Dermis blood vessel endothelial cell (primary cell): Measurements from ENCODE around the gene SHISA4. TPM values are rescaled to one million over a fixed set of nuclear protein-coding genes. Genes with fewer than 3 reads are reported as not detected.
"Not testable (repeated sequence)": the region's sequence is repeated elsewhere in the genome, so short reads cannot be mapped to it uniquely, and the experiment has no call there.

Experiments used
- DNase-seq: peaks from one replicate; pipeline ENCODE4 v3.0.0; 2010
- total RNA-seq: library from RNA; depleted of rRNA; stranded (reverse); fragments of >200 nt; gene quantifications from 2 replicates; pipeline ENCODE4 v1.2.3, GENCODE V29; 2014

Gene SHISA4
- total RNA-seq, 1 donor from 2014 or later, result 15.7 TPM

DNA sequence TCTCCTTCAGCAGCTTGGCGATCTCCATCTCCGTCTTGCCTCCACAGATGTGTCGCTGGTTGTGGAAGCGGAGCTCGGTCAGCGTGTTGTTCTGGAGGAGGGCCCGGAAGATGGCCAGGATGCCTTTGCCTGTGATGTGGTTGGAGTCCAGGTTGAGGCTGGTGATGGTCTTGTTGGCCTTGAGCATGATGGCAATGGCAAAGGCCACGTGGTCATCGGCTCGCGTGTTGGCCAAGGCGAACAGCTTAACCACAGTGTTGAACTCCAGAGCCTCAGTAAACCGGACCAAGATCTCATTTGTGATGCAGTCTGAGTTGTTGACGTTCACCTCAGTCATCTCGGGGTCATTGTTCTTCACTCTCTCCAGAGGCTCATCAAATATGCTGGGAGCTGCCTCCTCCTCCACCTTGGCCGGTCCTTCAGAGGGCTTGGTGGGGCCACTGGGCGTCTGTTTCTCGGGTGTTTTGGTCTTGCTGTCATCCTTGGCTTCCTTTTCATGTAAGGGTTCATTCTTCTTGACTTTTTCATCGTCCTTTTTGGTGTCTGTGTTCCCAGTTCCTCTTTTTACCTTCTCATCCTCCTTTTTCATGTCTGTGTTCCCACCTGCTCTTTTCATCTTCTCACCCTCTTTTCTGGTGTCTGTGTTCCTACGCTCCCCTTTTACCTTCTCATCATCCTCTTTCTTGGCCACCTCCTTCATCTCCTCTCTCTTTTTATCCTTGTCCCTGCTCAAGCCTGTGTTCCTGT, 11.2 kb downstream of the SHISA4 start:
- no peak for DNase-seq

- no peak for DNase-seq
Observed at GRCh38 chr1:201900476-201900875, 11.8 kb downstream of the SHISA4 start.

DNA sequence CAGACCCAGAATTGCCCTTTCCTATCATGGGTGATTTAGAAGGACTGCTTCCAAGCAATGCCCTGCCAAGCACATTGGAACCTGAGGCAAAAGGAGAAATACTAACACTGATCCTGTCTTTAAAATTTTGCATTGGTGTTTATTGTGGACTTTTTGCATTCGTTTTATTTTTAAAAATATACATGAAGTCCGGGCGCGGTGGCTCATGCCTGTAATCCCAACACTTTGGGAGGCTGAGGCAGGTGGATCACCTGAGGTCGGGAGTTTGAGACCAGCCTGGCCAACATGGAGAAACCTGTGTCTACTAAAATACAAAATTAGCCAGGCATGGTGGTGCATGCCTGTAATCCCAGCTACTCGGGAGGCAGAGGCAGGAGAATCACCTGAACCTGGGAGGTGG, 12.3 kb downstream of the SHISA4 start:
- DNase-seq, result not testable (repeated sequence)

- DNase-seq, result no peak
Observed at GRCh38 chr1:201902198-201902597, 13.5 kb downstream of the SHISA4 start.

GRCh38 chr1:201903135-201903534, 14.4 kb downstream of the SHISA4 start:
- no peak for DNase-seq

DNA sequence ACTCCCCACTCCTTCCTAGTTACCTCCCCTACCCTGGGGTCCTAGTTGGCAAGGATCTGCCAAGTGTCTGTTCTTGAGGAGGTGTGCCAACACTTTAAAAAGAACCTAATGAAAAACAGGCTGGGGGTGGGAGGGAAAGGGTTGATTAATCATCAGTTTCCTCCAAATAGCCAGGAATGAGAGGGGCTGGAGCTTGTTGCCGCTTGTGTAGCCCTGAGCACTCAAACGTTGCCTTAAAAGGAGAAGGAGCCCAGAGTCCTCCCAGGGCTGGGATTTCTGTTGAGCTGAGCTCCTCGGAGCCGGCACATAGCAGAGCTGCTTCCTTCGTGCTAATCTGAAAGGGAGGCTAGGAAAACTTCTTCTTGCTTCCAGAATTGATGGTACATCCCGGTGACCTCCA, 15.9 kb downstream of the SHISA4 start:
- peak; percentile 93 for DNase-seq

- no peak for DNase-seq
Observed at GRCh38 chr1:201905234-201905890, 16.7 kb downstream of the SHISA4 start.

GRCh38 chr1:201906336-201906735, 17.6 kb downstream of the SHISA4 start:
- DNase-seq, result no peak

DNA sequence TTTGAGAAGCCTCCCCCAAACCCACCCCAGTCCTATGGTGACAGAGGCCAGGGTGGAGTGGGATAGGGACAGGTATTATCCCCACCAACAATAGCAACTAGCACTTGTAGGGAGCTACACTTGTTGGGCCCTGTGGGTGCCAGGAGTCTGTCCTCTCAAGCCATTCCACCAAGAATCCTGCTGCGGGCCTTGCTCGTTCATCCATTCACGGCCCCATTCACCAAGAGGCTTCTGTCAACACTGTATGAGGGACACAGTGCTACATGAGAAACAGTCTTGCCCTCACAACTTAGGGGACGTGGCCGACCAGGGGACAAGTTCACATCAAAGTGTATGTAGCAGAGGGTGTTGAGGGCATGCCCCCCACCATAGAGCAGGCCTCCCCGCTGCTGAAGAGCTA, 18.9 kb downstream of the SHISA4 start:
- DNase-seq, result no peak

GRCh38 chr1:201911826-201912571, 23.3 kb downstream of the SHISA4 start:
- no peak for DNase-seq

DNA sequence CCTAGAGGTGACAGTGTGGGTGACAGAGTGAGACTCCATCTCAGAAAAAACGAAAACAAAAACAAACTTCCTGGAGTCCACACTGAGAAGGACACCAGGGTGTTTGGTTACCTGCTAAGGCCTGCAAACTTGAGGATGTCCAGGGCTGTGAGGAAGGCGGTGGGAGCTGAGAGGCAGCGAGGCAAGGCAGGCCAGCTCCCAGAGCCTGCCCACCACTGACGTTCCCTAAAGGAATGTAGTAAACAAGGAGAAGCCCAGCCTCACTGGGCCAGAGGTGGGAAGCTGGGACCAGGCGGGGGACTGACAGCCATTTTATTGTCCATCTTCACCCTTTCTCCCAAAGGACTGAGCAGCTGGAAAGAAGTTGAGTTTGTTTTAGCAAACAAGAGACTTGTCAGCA, 24.1 kb downstream of the SHISA4 start:
- DNase-seq, result no peak

DNA sequence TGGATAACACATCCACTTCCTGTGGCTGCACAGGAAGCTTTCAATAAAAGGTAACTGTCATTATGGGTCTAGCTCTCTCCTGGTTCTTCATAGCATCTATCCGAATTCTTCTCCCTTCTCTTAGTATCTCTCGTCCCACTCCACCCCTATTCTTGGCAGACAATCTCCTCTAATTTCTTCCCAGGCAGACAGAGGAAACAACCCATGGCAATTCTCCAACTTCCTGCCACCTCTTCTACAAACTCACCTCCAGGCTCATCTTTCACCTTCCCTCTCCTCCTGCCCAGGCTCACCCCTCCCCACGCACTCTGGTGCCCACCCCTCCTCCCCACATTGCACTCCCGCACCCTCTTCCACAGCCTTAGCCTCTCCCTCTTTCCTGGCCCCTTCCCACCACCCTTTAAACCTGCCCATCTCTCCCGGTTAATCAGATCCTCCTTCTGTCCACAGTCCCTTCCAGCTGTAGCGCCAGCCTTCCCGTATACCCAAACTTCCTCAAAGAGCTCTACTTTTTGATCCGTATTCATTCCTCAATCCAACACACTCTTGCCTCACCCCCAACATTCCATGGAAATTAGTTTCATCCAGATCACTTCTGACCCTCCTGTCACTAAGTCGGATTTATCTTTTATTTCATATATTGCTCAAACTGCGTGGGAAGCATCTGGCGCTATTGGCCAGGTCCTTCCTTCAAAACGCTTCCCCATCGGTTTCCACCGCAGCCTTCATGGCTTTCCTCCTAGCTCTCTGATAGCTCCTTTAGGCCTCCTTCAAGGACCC, 25.9 kb downstream of the SHISA4 start:
- DNase-seq, result no peak

GRCh38 chr1:201916649-201917249, 28.1 kb downstream of the SHISA4 start:
- DNase-seq, result peak; percentile 96

DNA sequence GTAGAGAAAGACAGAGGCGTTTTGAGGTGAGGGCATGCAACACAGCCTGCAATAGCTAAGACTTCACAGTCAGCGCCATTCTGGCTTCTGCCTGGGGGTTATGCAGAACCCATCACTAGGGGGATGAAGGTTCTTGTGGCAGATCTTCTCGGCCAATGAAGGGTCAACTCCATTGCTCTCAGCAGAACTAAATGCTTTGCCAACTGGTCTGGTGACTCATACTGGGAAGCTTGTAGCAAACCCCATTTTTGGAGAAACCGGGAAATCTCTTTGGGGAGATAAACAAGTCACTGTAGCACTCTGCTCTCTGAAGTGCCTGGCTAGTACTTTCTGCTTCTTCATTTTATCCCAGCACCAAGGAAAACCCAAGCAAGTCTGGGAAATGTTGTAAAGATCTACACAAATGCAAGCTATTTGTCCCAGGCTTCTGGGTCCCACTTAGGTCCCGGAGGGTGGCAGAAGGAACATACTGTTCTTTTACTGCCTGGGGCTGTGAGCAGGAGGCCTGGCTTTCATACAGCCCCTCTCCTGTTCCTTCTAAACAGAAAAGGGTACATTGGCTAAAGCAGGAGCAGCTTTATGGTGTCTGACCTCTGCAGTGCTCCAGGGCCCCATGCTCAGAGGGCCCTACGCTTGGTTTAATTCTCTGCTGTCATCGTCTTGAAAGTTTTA, 28.8 kb downstream of the SHISA4 start:
- peak; percentile 85 for DNase-seq

DNA sequence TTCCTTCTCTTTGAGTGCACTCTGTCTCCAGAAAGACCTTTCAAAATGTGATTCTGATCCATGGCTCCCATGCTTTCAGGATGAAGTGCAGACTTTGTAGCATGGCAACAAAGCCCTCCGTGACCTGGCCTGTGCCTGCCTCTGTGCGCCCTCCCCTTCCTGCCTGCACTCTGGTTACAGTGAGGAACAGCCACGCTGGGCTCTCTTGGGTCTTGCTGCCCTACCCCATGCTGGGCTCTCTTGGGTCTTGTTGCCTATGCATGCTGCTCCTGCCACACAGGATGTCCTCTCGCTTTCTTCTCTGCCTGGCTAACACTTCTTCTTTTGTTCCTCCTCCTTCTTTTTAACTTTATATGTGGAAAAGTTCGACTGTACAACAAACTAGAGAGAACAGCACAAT, 29.6 kb downstream of the SHISA4 start:
- DNase-seq, result no peak

DNA sequence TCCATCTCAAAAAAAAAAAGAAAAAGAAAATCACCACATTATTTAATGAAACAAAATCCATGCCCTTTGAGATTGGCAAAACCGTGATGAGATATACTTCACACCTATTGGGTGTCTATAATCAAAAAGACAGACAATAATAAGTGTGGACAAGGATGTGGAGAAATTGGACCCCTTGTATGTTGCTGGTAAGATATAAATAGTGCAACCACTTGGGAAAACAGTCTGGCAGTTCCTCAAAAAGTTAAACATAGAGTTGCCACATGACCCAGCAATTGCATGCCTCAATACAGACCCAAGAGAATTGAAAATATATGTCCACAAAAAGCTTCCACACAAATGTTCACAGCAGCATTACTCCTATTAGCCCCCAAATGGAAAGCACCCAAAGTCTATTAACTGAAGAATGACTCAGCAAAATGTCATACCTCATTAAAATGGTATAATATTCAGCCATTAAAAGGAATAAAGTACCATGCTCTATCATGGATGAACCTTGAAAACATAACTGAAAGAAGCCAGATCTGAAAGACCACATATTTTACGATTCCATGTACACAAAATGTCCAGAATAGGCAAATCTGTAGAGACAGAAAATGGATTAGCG, 33.4 kb downstream of the SHISA4 start:
- DNase-seq, result no peak

GRCh38 chr1:201925301-201925567, 36.5 kb downstream of the SHISA4 start:
- DNase-seq, result no peak

DNA sequence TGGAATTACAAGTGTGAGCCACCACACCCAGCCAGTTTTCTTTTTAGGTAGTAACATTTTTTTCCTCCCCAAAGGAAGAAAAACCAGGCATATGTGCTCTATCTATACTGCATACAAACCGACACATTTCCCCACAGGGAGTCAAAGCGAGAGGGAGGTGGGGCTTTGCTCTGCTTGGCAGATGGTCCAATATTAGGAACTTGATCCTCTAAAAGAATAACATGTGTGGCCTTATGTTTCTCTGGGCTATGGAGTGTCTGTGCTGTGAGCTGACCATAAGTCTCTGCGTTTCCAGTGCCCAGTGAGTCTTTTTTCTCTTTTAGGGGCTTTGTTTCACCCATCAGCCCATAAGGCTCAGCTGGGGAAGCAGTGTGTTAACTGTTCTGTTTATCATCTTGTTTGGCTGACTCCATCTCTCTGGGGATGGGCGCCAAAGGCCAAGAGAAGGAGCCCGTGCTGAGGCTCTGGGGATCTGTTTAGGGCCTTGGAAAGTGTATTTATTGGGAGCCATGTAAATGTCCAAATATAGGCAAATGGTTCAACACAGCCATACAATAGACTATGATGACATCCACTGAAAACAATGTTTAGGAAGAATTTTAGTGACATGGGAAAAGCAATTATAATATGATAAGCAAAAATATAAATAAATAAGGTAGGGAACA, 37.4 kb downstream of the SHISA4 start:
- DNase-seq, result no peak

- no peak for DNase-seq
Observed at GRCh38 chr1:201928266-201928665, 39.6 kb downstream of the SHISA4 start.

- no peak for DNase-seq
Observed at GRCh38 chr1:201930137-201930536, 41.4 kb downstream of the SHISA4 start.

DNA sequence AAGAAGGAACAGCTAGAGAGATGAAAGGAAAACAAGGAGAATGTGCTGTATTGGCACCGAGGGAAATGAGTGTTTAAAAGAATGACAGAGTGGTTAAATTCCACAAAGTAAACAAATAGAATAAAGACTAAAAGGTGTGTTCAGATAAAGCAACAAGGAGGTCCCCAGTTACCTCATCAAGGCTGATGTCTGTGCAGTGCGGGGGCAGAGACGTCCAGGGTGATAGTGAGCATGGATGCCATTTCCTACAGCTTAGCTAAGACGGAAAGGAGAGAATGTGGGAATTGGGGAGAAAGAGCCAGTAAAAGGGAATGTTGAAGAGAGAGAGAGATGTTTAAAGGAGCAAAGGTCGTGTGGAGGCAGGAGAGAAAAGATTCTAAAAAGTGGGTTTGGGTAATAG, 42.1 kb downstream of the SHISA4 start:
- DNase-seq, result no peak
